HL-60 (cell line): Measurements from ENCODE around the gene RNF180.
A peak's percentile ranks its signal among the peaks of the same experiment; 100 is the strongest.

Experiments used
- DNase-seq, 2 experiments: peaks; one replicate each; pipeline ENCODE4 v3.0.0-alpha.2; 2010 to 2020; ENCODE audit warnings: low read depth in 1 of 2, low spot score in 1 of 2
- H3K27ac ChIP-seq: fragments of 250-450 bp; sonication (Bioruptor Pico); replicated peaks from 2 replicates; pipeline ENCODE4 v1.5.1; 2020; ENCODE audit warnings: mild to moderate bottlenecking, moderate library complexity
- H3K27me3 ChIP-seq: fragments of 250-450 bp; sonication (Bioruptor Pico); 2 replicates; pipeline ENCODE4 v1.5.1; 2021; ENCODE audit warnings: mild to moderate bottlenecking, moderate library complexity; ENCODE audit not compliant: insufficient read depth, poor library complexity, severe bottlenecking
- H3K4me3 ChIP-seq: replicated peaks from 2 replicates; pipeline ENCODE4 v1.5.1; 2011; ENCODE audit warnings: mild to moderate bottlenecking, control low read depth, low read length; ENCODE audit not compliant: insufficient read depth
- CTCF ChIP-seq: IDR thresholded peaks from one replicate; pipeline ENCODE4 v1.5.1; 2011; ENCODE audit warnings: low read length, control low read depth, inconsistent platforms; ENCODE audit not compliant: insufficient read depth
- GABPA ChIP-seq: IDR thresholded peaks from 2 replicates; pipeline ENCODE4 v1.6.1; 2012; ENCODE audit warnings: low read depth
- POLR2AphosphoS5 ChIP-seq: IDR thresholded peaks from 2 replicates; pipeline ENCODE4 v1.6.1; 2012; ENCODE audit warnings: low read depth
- REST ChIP-seq: IDR thresholded peaks from 2 replicates; pipeline ENCODE4 v1.6.1; 2012; ENCODE audit warnings: low read depth; ENCODE audit not compliant: insufficient replicate concordance
- SPI1 ChIP-seq: IDR thresholded peaks from 2 replicates; pipeline ENCODE4 v1.6.1; 2012; ENCODE audit warnings: low read depth, mild to moderate bottlenecking, borderline replicate concordance

The RNF180 gene

GRCh38 chr5:64260756-64261155, 95.1 kb downstream of the RNF180 start:
- no peak for DNase-seq
- H3K4me3 ChIP-seq, result no peak overlapping the region
- H3K27ac ChIP-seq, result no peak overlapping the region
- TF ChIP-seq REST (no peak), SPI1 (no peak), CTCF (no peak)
- H3K27me3 ChIP-seq, result no peaks in the 10 kb centered on the region

- Histone ChIP-seq H3K4me3 (no peak overlapping the region), H3K27ac (no peak overlapping the region), H3K27me3 (no peaks in the 10 kb centered on the region)
- no peak for TF ChIP-seq REST
- TF ChIP-seq CTCF, result no peak
- TF ChIP-seq SPI1, result peak; percentile 39; the same call in 1 of the 2 replicates
- TF ChIP-seq POLR2AphosphoS5, result no peak
- TF ChIP-seq GABPA, result no peak
- DNase-seq, result no peak
Measured at GRCh38 chr5:64269164-64269563, 103.5 kb downstream of the RNF180 start.

- no peak for DNase-seq
- TF ChIP-seq CTCF, result no peak
- no peak for TF ChIP-seq POLR2AphosphoS5
- no peak for TF ChIP-seq REST
- no peak for TF ChIP-seq GABPA
- no peak for TF ChIP-seq SPI1
Measured at GRCh38 chr5:64273276-64273675, 107.6 kb downstream of the RNF180 start.

More at GRCh38 chr5:64273276-64273675, 107.6 kb downstream of the RNF180 start:
- no peaks in the 10 kb centered on the region for H3K27me3 ChIP-seq
- H3K4me3 ChIP-seq, result no peak overlapping the region
- H3K27ac ChIP-seq, result no peak overlapping the region
